Peyer's patch (tissue), 4 donors: ENCODE measurements around the gene ZBTB12.

Source experiments
- POLR2A ChIP-seq, 2 donors: fragments of 450-650 bp; IDR thresholded peaks; one replicate each; pipeline ENCODE4 v1.5.1; 2017; ENCODE audit warnings: antibody characterized with exemption in 2 of 2, mild to moderate bottlenecking in 2 of 2, moderate library complexity in 2 of 2
- TF ChIP-seq, protein P1 (sequence below), 6 experiments: fragments of 450-650 bp in 4 of 6; fragments of 200-600 bp in 2 of 6; sonication (generic) in 1 of 6; IDR thresholded peaks; one replicate each; pipeline ENCODE4 v1.5.1; 2017 to 2019; ENCODE audit warnings: antibody characterized with exemption in 6 of 6, mild to moderate bottlenecking in 3 of 6, moderate library complexity in 1 of 6

DNA sequence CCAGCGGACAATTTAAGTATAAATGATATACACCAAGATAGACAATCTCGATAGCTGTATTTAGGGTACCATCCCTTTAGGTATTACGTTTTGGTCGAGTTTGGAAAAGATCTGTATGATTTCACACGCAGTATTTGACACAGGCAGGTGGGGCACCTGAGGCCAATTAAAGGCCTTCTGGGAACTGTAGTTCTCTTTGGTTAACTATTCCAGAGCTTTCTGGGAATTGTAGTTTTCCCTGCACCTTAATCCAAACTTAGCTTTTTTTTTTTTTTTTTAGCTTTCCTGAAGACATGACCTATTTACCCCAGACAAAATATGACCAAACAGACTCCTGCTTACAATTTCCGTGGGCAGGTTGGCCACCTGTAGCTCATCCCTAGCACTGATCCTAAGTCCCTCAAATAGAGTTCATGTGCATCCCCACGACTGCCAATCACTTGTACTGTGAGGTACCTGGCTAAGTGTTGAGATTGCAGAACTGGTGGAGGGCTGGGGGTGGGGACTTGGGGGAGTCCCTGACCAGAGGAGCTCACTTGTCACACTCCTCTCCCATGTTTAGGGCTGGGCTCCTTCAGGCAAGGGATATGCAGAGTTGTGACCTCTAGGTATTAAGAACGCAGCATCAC, 3.4 kb downstream of the ZBTB12 start:
- TF ChIP-seq, protein P1, sequence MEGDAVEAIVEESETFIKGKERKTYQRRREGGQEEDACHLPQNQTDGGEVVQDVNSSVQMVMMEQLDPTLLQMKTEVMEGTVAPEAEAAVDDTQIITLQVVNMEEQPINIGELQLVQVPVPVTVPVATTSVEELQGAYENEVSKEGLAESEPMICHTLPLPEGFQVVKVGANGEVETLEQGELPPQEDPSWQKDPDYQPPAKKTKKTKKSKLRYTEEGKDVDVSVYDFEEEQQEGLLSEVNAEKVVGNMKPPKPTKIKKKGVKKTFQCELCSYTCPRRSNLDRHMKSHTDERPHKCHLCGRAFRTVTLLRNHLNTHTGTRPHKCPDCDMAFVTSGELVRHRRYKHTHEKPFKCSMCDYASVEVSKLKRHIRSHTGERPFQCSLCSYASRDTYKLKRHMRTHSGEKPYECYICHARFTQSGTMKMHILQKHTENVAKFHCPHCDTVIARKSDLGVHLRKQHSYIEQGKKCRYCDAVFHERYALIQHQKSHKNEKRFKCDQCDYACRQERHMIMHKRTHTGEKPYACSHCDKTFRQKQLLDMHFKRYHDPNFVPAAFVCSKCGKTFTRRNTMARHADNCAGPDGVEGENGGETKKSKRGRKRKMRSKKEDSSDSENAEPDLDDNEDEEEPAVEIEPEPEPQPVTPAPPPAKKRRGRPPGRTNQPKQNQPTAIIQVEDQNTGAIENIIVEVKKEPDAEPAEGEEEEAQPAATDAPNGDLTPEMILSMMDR (IDR thresholded peaks at IDR 0.05), result peak in 3 of 6 experiments; percentile 13 to 34 (median 20)
- no peak for TF ChIP-seq POLR2A (IDR thresholded peaks at IDR 0.05)
